Kasumi-1 (cell line): ENCODE measurements around the gene SDK2.

Experiments
- DNase-seq, 2 experiments: peaks; one replicate each; lab custom pipeline; 2025; lab: John Stamatoyannopoulos, UW

Gene SDK2

GRCh38 chr17:73420897-73421296 is 223.3 kb downstream of the SDK2 start:
- no peak for DNase-seq

- DNase-seq, result no peak
Observed at GRCh38 chr17:73419881-73420280, 224.4 kb downstream of the SDK2 start.

DNA sequence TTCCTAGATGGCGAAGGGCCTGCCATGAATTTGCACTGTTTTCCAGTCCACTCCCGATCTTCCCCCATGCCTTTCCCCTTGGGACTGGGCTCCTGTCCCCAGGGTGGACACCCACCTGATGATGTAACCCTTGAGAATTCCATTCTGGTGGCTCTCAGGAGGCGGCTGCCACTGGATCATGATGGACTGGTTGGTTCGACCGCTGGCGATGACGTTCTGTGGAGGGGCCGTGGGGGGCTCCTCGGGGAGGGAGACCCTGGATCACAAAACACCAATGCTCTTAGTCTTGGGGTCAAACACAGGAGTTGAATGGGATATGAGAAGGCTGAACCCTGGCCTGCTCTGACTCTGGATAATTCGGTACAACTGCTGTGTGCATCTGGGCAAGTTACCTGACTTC is 225.2 kb downstream of the SDK2 start:
- no peak for DNase-seq

- no peak for DNase-seq
Observed at GRCh38 chr17:73415782-73416181, 228.5 kb downstream of the SDK2 start.

- no peak for DNase-seq
Observed at GRCh38 chr17:73414171-73414955, 229.9 kb downstream of the SDK2 start.

DNA sequence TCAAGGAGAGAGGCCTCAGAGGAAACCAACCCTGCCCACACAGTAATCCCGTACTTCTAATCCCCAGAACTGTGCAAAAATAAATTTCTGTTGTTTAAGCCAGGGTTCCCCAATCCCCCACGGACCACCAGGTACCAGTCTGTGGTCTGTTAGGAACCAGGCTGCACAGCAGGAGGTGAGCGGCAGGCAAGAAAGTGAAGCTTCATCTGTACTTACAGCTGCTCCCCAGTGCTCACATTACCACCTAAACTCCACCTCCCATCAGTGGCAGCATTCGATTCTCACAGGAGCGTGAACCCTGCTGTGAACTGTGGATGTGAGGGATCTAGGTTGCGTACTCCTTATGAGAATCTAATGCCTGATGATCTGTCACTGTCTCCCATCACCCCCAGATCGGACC is 231.3 kb downstream of the SDK2 start:
- no peak for DNase-seq

GRCh38 chr17:73411313-73411747 is 232.9 kb downstream of the SDK2 start:
- DNase-seq, result no peak

- no peak for DNase-seq
Observed at GRCh38 chr17:73410586-73411312, 233.5 kb downstream of the SDK2 start.

DNA sequence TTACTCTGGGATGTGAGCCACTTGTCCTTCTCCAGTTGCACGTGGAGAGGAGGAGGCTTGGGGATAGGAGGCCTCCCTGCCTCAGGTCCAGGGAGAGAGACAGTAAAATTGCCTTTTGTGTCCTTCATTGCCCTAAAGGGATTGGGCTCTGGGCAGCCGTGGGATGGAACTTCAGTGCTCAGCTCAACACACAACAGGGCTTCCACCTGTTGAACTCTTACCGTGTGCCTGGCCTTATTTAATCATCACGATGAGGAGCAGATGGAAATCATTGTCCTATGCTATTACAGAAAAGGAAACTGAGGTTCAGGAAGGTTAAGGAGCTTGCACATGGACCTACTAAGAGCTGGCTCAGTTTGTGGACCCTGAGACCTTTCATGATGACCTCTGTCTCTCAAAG is 240.0 kb downstream of the SDK2 start:
- no peak for DNase-seq

DNA sequence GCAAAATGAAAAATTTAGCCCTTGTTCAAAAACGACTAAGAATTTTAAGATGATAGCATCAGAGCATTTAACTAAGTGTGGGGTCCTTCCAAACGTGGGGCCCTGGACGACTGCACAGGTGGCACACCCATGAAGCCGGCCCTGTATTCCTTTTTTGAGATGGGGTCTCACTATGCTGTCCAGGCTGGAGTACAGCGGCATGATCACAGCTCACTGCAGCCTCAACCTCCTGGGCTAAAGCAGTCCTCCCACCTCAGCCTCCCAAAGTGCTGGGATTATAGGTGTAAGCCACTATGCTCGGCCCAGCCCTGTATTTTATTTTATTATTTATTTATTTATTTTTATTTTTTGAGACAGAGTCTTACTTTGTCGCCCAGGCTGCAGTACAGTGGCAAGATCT is 241.8 kb downstream of the SDK2 start:
- no peak for DNase-seq

- DNase-seq, result no peak
Observed at GRCh38 chr17:73401911-73402310, 242.3 kb downstream of the SDK2 start.

DNA sequence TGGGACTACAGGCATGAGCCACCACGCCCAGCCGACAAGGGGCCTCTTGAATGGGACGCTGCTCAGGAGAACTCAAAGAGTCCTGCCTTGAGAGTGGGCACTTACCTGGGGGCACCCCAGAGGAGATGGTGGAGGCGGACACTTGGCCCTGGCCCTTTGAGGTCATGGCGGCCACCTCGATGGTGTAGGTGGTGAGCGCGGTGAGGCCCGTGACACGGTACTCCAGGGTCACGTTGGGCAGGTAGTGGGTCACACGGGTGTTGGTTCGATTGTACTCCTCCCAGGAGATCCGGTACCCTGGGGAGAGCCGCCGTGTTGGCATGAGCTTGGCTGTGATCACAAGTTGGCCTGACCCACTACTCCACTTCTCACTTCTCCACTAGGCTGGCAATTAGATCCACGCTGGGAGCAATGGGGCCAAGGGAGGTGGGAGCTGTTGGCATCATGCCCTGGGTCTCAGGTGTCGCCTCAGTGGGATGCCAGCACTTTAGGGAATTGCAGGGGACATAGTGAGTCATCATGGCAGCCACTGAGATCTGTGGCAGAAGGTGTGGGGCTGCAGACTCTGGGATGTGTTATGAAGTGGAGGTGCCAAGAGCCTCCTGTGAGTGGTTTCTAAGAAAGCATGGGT is 243.2 kb downstream of the SDK2 start:
- DNase-seq, result no peak

GRCh38 chr17:73399056-73399455 is 245.2 kb downstream of the SDK2 start:
- DNase-seq, result no peak

DNA sequence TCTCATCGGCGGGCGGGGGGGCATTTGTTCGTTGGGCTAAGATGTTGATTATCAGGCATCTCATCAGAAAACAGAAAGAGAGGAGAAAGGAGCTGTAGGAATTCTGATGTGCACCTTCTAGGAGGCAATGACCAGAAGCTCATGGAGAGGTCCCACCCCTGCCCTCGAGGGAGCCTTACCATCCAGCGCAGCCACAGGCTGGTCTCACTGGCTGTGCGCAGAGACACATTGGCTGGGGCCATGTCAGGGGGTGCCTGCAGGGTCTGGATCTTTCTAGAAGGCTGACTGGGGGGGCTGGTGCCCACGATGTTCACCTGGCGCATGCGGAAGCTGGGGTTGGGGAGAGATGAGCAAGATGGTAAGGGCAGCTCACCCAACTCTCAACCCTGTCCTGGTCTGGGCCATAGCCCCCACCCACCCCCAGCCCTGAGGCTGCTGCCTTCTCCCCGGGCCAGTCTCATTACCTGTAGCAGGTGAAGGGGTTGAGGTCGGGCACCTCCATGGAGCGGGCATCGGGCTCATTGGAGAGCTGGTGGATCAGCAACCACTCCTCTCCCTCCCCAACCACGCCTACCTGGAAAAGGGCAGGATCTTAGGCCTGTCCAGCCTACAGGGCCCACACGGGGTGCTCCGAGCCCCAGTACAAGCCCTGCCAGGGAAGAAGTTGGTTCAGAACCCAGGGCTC is 246.2 kb downstream of the SDK2 start:
- no peak for DNase-seq

- DNase-seq, result no peak
Observed at GRCh38 chr17:73397278-73397826, 246.9 kb downstream of the SDK2 start.

- no peak for DNase-seq
Observed at GRCh38 chr17:73396431-73397277, 247.6 kb downstream of the SDK2 start.

GRCh38 chr17:73394512-73395450 is 249.5 kb downstream of the SDK2 start:
- no peak for DNase-seq

DNA sequence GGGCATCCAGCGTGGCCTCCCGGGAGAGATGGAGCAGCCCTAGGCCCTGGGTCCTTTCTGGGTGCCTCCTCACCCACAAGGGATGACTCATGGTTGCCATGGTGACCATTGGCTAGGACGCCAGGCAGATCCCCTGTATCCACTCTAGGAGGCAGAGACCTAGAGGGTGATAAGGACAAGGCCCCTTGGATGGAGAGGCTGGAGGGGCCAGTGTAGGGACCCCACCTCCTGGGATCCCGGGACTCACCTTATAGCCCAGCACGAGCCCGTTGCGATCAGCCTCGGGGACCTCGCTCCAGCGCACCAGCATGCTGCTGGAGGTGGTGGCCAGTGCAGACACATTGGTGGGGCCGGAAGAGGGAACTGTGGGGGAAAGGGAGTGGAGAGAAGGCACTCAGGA is 250.3 kb downstream of the SDK2 start:
- DNase-seq, result no peak

- no peak for DNase-seq
Observed at GRCh38 chr17:73393381-73393780, 250.9 kb downstream of the SDK2 start.
